CD14-positive monocyte (primary cell): ENCODE results near the gene SSR4. TPM values are rescaled to one million over a fixed set of nuclear protein-coding genes. Genes with fewer than 3 reads are reported as not detected.

ENCODE experiments used
- DNase-seq, 3 donors: peaks; one replicate each; pipeline ENCODE4 v3.0.0-alpha.2; 2011 to 2022
- H2AFZ ChIP-seq: 2 replicates; pipeline ENCODE4 v1.6.0; 2012; ENCODE audit warnings: mild to moderate bottlenecking, low read depth, low read length, inconsistent platforms; ENCODE audit not compliant: insufficient read depth, poor library complexity, severe bottlenecking
- H3K27ac ChIP-seq, 2 donors: 1 replicate in 1 of 2; 2 replicates in 1 of 2; pipeline ENCODE4 v1.5.1; 2012 to 2013; ENCODE audit warnings: low read length in 2 of 2, control low read depth in 1 of 2, inconsistent platforms in 1 of 2, low read depth in 1 of 2, mild to moderate bottlenecking in 1 of 2
- H3K27me3 ChIP-seq, 2 donors: one replicate each; pipeline versions ENCODE4 v1.6.0 to v1.6.1; 2011 to 2013; ENCODE audit warnings: low read length in 2 of 2; ENCODE audit not compliant: control insufficient read depth in 2 of 2, insufficient read depth in 2 of 2
- H3K36me3 ChIP-seq, 2 donors: replicated peaks in 1 of 2; 1 replicate in 1 of 2; 2 replicates in 1 of 2; pipeline versions ENCODE4 v1.5.1 to v1.6.1; 2012 to 2013; ENCODE audit warnings: low read length in 2 of 2, control low read depth in 1 of 2, inconsistent platforms in 1 of 2, mild to moderate bottlenecking in 1 of 2; ENCODE audit not compliant: insufficient read depth in 2 of 2, control insufficient read depth in 1 of 2
- H3K4me1 ChIP-seq, 2 donors: 1 replicate in 1 of 2; 2 replicates in 1 of 2; pipeline versions ENCODE4 v1.5.1 to v1.6.1; 2012 to 2013; ENCODE audit warnings: low read length in 2 of 2, control low read depth in 1 of 2, inconsistent platforms in 1 of 2, mild to moderate bottlenecking in 1 of 2, moderate library complexity in 1 of 2; ENCODE audit not compliant: insufficient read depth in 2 of 2, control insufficient read depth in 1 of 2
- H3K4me2 ChIP-seq: replicated peaks from 2 replicates; pipeline ENCODE3; 2012; ENCODE audit warnings: low read length, moderate library complexity, mild to moderate bottlenecking; ENCODE audit not compliant: poor library complexity, severe bottlenecking; ENCODE audit errors: extremely low read depth
- H3K4me3 ChIP-seq, 3 experiments: fragments of 200-600 bp in 1 of 3; sonication (generic) in 1 of 3; replicated peaks in 1 of 3; 1 replicate in 2 of 3; 2 replicates in 1 of 3; pipeline ENCODE4 v1.5.1; 2011 to 2013; ENCODE audit warnings: low read length in 3 of 3, mild to moderate bottlenecking in 3 of 3, control low read depth in 2 of 3, low read depth in 2 of 3, inconsistent platforms in 1 of 3, moderate library complexity in 1 of 3
- H3K79me2 ChIP-seq: 2 replicates; pipeline ENCODE4 v1.6.0; 2012; ENCODE audit warnings: mild to moderate bottlenecking, control low read depth, inconsistent platforms, low read length, moderate library complexity; ENCODE audit not compliant: insufficient read depth
- H3K9ac ChIP-seq: 2 replicates; pipeline ENCODE4 v1.6.0; 2017; ENCODE audit warnings: low read length, mild to moderate bottlenecking; ENCODE audit not compliant: insufficient read depth, poor library complexity, severe bottlenecking
- H3K9me3 ChIP-seq, 2 donors: replicated peaks in 1 of 2; 1 replicate in 1 of 2; 2 replicates in 1 of 2; pipeline versions ENCODE4 v1.5.1 to v1.6.1; 2012 to 2013; ENCODE audit warnings: low read length in 2 of 2, control low read depth in 1 of 2; ENCODE audit not compliant: control insufficient read depth in 1 of 2, insufficient read depth in 1 of 2
- H4K20me1 ChIP-seq: 2 replicates; pipeline ENCODE4 v1.6.0; 2012; ENCODE audit warnings: mild to moderate bottlenecking, low read length, control low read depth, moderate library complexity; ENCODE audit not compliant: insufficient read depth
- H3K27ac Mint-ChIP-seq, 7 donors: one replicate each; pipeline ENCODE4 v1.8.0; 2020; ENCODE audit warnings: mild to moderate bottlenecking in 7 of 7, mixed read lengths in 7 of 7, moderate library complexity in 6 of 7, inconsistent platforms in 2 of 7
- H3K27me3 Mint-ChIP-seq, 3 donors: one replicate each; pipeline ENCODE4 v1.8.0; 2021 to 2022; ENCODE audit warnings: low read depth in 3 of 3, mild to moderate bottlenecking in 3 of 3, mixed read lengths in 3 of 3, moderate library complexity in 3 of 3, inconsistent platforms in 1 of 3
- H3K36me3 Mint-ChIP-seq, 2 donors: one replicate each; pipeline ENCODE4 v1.8.0; 2020; ENCODE audit warnings: mixed read lengths in 2 of 2, inconsistent platforms in 1 of 2, mild to moderate bottlenecking in 1 of 2
- H3K4me1 Mint-ChIP-seq: one replicate; pipeline ENCODE4 v1.8.0; 2020; ENCODE audit warnings: mild to moderate bottlenecking, mixed read lengths
- H3K4me3 Mint-ChIP-seq, 2 donors: one replicate each; pipeline ENCODE4 v1.8.0; 2020; ENCODE audit warnings: mild to moderate bottlenecking in 2 of 2, mixed read lengths in 2 of 2, moderate library complexity in 1 of 2
- H3K9me3 Mint-ChIP-seq, 7 donors: one replicate each; pipeline ENCODE4 v1.8.0; 2020 to 2022; ENCODE audit warnings: mixed read lengths in 7 of 7, mild to moderate bottlenecking in 6 of 7, moderate library complexity in 6 of 7, inconsistent platforms in 2 of 7
- CTCF ChIP-seq: fragments of 200-600 bp; IDR thresholded peaks from one replicate; pipeline ENCODE4 v1.8.0; 2022; ENCODE audit warnings: antibody characterized with exemption, mild to moderate bottlenecking
- WGBS: methylation state at CpG from one replicate; pipeline ENCODE4 v1.1.5; 2013; ENCODE audit warnings: missing lambda C conversion rate; ENCODE audit not compliant: insufficient coverage; 5-methylcytosine and 5-hydroxymethylcytosine counted together
- intact Hi-C, 2 donors: fragments of 100-400 bp; cut with micrococcal nuclease; formaldehyde crosslinking; loops; one replicate each; pipeline versions ENCODE4 v1.15.0 to v1.15.1; 2023
- polyA plus RNA-seq, 3 donors: library from polyadenylated mRNA; depleted of rRNA in 1 of 3; unstranded in 2 of 3; stranded (reverse) in 1 of 3; fragments of 300-500 nt in 2 of 3; fragments of >200 nt in 1 of 3; fragmentation: Illumina TruSeq in 2 of 3; gene quantifications; 1 replicate in 2 of 3; 2 replicates in 1 of 3; pipeline ENCODE4 v1.2.3, GENCODE V29; 2012 to 2021

SSR4 gene
- polyA plus RNA-seq, 3 donors, result 201 to 419 (median 362) TPM

- Histone ChIP-seq H3K9ac (no peak overlapping the region), H3K9me3 (peaks cover 0 to 15% of the 10 kb centered on the region in 2 donors), H3K4me1 (peaks cover 21 to 35% of the 10 kb centered on the region in 2 donors), H3K4me2 (no peak overlapping the region), H3K36me3 (peaks cover 44 to 61% of the 10 kb centered on the region in 2 donors), H2AFZ (no peak overlapping the region), H3K27ac (peak overlapping the region in 1 of 2 donors; percentile 85), H3K27me3 (no peaks in the 10 kb centered on the region), H4K20me1 (peaks cover 52% of the 10 kb centered on the region), H3K4me3 (peak overlapping the region in 1 of 3 experiments; percentile 76), H3K79me2 (peaks cover 51% of the 10 kb centered on the region)
- Mint-ChIP-seq H3K27ac (no peak overlapping the region), H3K27me3 (peaks cover 0 to 10% (median 2%) of the 10 kb centered on the region in 3 donors), H3K36me3 (peaks cover 33 to 55% of the 10 kb centered on the region in 2 donors), H3K9me3 (peaks cover 0 to 39% (median 17%) of the 10 kb centered on the region in 7 donors), H3K4me1 (peaks cover 26% of the 10 kb centered on the region), H3K4me3 (no peak overlapping the region)
- intact Hi-C loops, result loop anchor here (5.0 to 10.0 kb wide), 4 partner anchors 132 to 838 kb away; partner anchors contain the start of gene ARHGAP4 (in 2 of the 2)
- no peak for TF ChIP-seq CTCF
- WGBS, result 88% methylated on average over 1 of the region's 6 CpGs
- DNase-seq, result no peak
Measured at GRCh38 chrX:153792368-153792767, 2.1 kb upstream of the SSR4 start.

GRCh38 chrX:153793291-153793690 is 1.2 kb upstream of the SSR4 start:
- Histone ChIP-seq H3K79me2 (peaks cover 51% of the 10 kb centered on the region), H3K4me3 (peak overlapping the region; percentile 66 to 85 (median 76)), H3K4me1 (peaks cover 21 to 35% of the 10 kb centered on the region in 2 donors), H3K36me3 (peaks cover 45 to 61% of the 10 kb centered on the region in 2 donors), H3K9ac (peak overlapping the region; percentile 84), H3K9me3 (peaks cover 0 to 15% of the 10 kb centered on the region in 2 donors), H3K4me2 (peak overlapping the region; percentile 78), H2AFZ (peak overlapping the region; percentile 74), H4K20me1 (peaks cover 45% of the 10 kb centered on the region), H3K27ac (peak overlapping the region; percentile 85), H3K27me3 (no peaks in the 10 kb centered on the region)
- Mint-ChIP-seq H3K4me1 (peaks cover 26% of the 10 kb centered on the region), H3K27me3 (peaks cover 0 to 13% (median 2%) of the 10 kb centered on the region in 3 donors), H3K27ac (peak overlapping the region; percentile 89 to 95 (median 95)), H3K9me3 (peaks cover 0 to 48% (median 17%) of the 10 kb centered on the region in 7 donors), H3K36me3 (peaks cover 28 to 56% of the 10 kb centered on the region in 2 donors), H3K4me3 (peak overlapping the region; percentile 86 to 92)
- intact Hi-C loops, result loop anchor here (5.0 to 10.0 kb wide), 4 partner anchors 132 to 838 kb away; partner anchors contain the start of gene ARHGAP4 (in 2 of the 2)
- no peak for TF ChIP-seq CTCF
- WGBS, result no CpG with 5 or more reads among the region's 7 CpGs
- peak; percentile 20 to 37 (median 24) for DNase-seq
